NCI-H187 (cell line): Measurements from ENCODE around the gene LBX1.

Experiments
- DNase-seq, 2 experiments: peaks; one replicate each; lab custom pipeline; 2025; lab: John Stamatoyannopoulos, UW

LBX1 gene

DNA sequence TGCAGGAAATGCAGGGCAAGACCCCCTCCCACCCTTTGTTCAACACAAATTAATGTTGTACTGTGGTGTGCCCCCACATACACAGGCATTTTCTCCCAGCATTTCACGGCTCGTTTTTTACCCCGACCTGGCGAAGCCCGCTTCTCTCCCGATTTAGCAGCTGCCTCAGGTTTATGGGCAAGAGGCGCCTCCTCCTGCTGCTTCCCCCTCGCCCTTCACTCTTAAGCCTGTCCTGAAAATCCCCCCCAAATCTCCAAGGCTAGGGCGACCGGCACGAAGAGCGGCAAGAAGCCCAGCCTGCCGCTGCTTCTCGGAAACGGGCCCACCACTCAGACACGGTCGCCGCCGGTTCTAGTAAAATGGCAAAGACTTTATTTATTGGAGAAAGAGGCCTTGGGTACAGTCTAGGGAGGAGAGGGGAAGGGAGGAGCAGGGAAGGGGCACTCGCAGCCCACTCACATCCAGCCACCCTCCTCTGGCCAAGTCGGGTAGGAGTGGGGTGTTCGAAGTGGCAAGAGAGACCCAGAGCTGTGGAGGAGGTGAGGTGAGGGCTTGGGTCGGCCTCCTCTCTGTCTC lies 3.3 kb downstream of the LBX1 start:
- no peak for DNase-seq

DNA sequence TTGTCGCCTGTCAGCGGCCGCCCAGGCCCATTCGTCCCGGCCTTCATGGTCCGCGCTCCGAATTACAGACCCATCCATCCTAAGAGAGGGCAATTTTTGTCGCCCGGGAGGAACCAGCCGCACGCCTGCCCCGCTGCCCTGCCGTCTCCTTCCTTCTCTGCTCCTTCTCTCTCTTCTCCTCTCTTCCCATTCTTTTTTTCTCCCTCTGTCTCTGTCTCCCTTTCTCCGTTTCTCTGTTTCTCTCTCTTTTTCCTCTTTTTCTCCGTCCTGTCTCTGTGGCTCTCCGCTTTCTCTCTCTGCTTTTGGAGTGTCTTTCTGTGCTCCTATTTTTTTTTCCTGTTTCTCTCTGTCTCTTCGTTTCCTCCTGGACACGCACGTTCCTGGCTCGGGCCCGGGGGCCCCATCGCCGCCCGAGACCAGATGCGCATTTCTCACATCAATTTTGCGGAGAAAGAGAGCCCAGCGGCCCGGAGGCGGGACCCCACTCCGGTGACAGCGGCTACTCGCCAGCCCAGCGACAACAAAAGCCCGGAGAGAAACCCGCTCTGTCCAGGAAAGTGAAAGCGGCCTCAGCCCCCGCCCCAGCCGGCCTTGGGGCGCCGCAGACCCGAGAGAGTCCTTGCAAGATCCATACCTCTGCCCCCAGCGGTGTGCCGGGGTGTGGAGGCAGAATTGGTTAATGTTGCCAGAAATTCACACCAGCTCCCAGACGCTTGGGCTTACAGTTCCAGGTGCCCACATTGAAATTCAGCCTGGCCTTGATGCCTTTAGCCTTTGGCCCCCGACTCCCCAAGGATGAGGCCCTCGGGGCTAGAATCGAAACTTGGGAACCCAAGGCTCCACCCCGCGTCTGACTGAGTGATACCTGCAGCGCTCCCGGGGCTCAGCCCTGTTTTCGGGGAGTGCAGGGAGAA lies 4.1 kb downstream of the LBX1 start:
- DNase-seq = no peak

DNA sequence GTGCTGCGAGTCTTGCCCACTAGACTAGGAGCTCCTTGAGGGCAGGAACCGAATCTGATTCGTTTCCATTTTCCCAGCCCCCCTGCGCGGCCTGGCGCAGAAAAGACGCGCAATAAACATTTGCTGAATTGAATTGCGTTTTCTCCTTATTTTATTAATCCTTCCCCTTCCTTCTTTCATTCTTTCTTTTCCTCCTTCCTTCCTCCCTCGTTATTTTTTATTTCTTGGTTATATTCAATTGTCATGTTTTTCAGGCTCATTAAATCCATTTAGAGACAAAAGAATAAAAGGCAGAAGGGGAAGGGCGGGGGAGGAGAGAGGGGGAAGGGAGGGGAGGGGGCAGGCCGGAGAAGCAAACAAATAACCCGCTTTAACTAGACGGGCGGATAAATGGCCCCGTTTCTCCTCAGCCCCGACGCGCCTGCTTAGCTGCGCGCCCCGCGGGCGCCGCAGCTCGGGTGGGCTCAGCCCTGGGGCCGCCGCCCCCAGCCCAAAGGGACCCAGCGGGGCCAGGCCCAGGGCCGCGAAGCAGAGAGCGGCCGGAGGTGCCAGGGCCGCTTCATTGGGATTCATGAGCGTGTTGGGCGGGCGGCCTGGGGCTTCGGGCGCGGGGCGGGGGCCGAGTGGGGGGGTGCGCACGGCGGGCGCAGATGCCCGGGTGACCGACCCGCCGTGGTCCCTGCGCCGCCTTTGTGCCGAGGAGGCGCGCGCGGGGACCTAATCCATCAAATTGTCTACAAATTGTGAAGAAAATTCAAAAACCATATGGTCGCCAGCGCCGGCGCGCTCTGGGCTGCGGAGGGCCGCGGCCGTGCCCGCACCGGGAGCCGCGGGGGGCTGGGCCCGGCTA lies 5.0 kb downstream of the LBX1 start:
- no peak for DNase-seq

DNA sequence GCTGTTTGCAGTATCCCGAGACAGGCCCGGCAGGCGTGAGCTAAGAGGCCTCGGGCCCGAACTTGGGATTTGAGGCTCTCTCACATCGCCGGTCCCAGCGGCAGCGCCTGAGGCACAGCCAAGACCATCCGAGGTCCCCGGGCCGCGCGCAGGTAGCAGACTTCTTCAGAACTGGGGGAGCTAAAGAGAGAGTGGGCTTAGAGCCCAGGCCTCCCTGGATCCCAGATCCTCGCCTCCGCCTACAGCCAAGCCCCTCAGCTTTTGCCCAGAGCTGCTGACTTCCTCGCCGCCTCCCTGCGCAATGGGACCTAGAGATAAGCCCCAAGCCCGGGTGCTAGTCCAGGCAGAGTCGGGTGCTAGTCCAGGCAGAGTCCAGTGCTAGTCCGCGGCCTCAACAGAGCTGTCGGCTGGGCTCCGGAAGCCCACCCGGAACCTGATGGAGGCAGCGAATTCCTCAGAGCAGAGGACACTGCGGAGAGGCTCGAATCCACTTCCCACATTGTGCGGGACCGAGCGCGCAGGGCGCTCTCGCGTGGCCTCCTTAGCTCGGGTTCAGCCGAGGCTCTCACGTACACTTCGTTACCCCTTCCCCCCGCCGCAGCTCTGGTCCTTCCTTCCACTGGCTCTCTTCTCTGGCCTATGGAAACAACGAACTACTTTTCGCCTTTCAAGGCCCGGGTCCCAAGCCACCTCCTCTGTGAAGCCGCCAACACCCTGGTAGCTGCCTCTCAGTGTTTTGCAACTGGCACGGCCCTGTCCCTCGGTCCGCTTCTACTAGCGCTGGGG lies 5.8 kb downstream of the LBX1 start:
- no peak for DNase-seq

DNA sequence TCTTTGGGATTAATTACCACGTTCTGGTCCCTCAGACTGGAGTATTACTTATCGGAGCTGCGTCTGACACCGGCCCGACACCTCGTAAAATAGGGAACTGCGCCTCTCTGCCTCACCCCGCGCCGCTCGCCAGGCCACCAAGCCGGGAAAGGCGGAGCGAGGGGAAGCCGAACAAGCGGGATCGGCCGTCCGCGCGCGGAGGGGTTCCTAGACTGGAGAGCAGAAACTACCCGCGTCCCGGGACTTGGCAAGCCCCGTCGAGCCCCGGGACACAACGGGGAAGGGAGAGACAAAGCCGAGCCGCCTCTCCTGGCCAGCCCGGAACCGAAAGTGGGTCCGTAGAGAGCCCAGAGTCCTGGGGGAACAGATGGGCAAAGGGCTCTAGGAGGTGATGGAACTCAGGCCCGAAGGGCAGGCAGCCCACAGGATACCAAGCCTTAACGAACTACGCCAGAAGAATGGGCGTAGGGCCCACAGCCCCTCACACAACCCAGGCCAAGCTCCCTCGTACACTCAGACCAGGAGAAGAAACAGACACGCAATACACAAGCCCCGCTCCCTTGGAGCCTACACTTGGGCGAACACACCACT lies 6.5 kb downstream of the LBX1 start:
- DNase-seq = no peak

DNA sequence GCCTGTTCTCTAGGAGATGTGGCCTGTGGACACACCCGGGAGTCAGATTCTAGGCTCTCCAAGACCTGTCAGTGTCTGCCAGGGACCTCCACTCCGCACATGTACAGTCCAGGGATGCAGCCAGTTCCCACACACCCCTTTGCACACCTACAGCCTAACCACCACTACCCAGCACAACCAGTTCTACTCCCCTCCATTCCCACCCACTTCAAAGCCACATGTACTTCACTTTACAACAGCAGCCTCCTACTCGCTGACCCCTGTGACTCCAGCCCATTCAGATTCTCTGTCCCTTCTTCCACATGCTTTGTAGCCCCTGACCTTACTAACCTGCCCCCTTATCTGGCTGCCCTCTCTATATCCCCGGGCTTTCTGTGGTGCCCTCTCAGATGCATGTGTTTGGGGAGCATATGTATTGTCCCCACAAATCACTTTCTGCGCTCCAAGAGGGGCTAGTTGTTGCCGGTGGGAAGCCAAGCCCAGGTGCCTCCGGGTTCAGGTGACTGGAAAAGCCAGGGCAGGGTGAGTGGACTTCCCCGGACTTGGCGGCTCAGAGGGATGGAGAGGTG lies 7.2 kb downstream of the LBX1 start:
- no peak for DNase-seq

DNA sequence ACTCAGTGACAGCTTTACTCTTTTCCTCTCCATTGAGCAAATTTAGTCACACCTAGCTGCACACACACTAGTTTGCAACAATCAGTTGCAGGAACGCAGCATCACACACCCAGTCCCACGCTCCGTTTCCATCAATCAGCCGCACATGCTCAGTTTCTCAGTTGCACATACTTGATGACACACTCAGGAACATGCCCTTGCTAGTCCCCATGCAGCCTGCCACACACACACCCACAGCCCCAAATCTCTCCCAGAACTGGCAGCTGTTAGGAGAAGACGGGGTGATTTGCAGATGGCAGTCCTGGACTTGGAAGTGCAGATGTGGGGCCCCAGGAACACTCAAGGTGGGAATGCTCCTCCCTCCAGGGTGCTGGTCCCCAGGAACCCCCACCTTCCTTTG lies 7.7 kb downstream of the LBX1 start:
- DNase-seq = no peak

DNA sequence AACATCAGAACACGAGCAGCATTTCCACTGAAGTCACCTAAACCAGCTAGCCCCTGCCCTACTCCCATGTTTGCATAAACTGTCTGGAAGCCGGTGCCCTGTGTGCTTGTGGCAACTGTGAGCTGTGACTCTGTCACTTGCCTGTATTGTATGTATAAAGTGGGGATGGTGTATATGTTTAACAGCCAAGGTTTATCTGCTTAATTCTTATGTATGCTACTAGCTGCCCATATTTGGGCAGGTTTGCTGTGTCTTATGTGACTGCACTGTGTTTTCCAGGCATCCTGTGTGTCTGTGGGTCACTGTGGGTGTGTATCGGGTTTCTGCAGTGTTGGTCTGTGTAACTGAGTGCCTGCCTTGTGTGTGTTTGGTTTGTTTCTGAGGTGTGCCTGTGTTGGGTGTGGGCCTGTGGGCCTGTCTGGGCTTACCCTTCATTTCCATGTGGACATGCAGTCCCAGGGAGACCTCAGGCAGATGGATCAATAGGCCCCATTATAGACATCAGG lies 9.3 kb downstream of the LBX1 start:
- no peak for DNase-seq

DNA sequence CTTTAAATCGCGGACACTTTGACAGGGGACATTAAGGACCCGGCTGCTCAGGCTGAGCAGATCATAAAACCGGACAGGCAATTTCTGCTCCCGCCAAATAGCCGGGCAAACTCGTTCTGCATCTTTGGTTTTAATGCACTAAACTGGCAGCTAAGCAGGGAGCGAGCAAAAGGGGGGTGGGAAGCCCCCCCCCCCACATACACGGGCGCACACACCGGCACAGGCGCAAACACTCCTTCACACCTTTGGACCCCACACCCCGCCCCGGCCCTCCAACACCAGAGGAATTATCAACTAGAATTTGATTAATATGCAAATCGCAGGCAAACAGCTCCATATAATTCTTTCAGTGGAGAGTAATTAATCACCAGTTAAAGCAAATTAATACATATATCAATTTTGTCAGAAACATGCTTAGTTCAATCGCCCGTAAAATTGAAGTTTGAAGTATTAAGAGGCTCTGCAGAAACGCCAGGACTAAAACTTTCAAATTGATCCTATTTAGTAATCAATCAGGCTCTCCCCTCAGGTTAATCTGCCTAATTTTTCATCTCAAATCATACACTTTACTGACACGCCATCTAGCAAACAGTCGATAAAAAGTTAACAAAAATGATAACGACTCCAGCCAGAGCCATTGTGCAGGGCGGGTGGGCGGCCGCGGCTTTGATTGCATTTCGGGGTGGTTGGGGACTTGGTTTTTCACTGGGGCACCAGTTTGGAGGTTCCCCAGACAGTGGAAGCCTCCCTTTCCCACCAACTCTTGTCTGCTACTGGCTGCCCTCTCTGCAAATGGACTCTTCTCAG lies 9.9 kb downstream of the LBX1 start:
- no peak for DNase-seq

DNA sequence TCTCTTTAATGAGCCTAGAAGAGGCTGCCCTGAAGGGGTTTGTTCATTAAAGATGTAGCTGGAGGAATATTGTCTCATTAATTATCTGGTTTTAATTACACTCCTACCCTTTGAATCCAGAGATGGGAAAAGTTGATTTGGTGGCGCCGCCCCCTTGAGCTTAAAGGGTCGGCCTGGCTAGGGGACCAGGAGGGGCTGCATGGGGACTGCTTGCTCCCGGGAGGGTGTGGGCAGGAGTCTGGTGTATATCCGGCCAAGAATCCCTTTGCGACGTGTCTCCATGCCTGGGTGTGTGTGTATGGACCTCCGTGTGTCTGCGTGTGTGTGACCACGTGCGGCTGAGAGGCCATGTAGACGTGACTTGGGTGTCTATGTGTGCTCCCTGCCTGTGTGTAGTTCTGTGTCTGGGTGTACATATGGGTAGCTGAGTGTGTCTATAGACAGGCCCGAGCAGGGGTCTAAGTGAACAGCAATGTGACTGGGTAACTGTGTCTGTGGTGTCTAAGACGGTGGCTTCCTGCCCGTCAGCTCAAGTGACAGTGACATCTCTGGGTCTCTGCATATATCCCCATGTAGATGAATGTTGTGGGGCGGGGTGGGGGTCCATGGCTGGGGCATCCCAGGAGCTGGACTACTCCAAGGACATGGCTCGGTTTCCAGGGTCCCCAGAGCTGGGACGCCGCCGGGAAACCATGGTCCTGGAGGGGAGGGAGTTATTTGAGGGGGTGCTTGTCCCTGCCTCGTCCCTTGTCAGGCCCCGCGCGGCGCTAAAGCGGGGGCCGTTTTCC lies 10.7 kb downstream of the LBX1 start:
- no peak for DNase-seq

DNA sequence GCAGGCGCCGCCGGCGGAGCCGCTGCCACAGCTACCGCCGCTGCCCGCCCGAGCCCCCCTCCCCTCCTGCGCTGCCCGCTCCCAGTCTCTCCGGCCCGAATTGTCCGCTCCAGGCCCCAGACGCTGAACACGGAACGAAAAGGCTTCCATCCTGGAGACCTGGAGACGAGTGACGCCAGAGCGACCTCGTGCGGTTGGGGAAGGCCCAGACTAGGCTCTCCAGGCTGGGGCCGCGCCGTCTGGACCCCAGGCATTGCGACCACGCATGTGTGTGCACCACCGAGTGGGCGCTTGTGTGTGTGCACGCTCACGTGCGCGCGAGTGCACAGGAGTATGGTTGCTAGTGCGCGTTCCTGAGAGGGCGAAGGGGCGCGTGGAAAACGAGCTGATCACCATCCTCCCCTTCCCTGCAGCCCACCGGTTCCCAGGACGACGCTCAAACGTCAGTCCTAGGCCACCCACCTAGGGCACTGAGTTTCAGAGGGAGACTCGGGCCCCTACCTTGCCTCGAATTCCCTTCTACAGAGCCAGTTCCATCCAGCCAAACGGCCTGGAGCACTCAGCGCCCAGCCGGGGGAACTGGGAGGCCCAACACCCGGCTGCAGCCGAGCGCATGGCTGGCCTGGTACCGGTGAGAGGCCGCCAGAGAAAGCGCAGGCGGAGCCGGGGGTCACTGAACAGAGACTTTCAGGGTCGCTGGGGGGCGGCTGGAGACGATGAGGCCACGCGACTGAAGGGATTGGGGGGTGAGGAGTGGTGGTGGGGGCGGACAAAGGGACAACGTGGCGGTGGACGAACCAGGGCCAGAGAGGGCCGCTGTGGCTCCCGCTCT lies 11.6 kb downstream of the LBX1 start:
- DNase-seq = no peak

DNA sequence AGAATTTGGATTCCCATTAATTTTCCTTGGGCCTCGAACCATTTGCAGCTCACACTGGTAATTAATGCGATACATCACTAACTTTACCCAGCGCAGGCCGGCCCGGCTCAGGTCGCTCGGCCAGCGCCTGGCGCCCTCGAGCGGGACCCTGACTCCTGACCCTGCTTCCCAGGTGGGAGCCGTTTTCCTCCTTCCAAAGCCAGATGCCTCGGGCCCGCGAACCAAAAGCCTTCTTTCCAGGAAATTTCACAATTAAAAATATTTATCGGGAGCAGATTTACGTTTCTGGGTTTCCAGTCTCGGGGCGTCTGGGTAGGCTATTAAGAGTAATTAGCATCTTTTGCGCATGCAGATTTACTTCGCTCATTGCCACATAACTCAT lies 12.2 kb downstream of the LBX1 start:
- no peak for DNase-seq

DNA sequence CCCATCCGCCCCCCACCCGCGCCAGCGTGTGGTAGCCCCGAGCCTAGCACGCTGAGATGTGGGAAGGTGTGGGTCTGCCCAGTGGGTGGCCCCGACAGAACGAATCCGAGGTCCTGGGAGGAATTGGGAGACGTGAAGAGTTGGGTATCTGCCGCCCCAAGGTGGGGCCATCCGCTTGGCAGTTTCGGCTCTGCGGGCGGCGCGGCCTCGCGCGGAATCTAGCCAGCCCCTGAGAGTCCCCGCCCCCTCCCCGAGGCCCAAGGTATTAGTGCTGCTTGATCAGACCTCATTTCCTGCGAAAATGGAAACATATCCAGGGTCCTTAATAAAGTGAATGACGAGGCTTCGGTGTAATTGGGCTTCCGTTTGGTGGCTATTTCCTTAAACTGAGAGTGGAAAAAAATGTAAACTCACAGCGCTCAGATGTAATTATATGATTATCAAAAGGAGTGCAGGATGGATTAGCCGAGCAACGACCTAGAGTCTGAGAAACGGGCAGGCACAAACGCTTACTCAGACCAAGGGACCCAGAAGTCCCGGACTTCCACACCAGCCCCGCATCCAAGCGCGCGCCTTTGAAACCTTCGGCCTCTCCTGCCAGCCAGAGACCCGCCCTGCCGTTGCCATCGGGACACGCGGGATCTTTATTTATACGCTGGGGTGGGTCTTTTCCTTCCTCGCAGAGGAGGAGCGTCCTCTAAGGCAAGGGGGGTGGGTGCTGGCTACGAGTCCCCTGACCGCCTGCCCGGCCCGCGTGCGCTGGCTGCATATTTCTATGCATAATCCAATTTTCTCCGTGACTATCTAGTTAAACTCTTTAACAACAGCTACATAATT lies 12.8 kb downstream of the LBX1 start:
- DNase-seq = no peak

DNA sequence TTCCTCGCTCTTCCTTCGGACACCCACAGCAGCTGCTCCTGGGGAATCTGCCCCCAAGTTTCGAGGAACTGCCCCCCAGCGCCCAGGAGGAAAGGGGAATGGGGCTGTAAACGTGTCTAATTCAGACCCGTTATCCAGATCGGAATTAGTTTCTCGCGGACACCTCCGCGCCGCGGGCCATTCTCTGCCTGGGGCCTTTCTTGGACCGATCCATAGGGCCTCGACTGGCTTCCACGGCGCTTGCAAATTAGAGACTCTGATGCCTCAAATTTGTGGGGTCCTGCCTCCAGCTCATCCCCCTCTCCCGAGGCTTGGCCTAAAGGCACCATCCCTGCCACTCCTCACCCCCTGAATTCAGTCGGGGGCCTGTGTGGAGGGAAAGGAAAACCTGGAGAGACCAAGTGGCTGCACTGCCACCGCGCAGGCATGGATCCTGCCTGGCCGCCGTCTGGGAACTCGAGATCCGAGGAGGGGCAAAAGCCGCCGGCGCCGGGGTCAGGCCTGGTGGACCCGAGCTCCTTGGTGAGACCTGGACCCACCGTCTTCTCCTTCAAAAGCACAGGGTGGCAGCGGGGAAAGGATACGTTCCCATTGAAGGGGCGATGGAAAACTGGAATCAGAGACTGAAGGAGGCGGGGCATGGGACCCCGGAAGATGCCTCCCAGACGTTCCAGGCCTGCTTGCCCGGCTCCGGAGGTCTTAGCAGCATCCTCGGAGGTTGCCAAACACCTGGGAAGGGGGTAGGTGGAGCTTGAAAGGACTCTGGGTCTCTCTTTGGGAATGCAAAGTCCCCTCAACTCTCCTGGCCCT lies 13.7 kb downstream of the LBX1 start:
- no peak for DNase-seq

DNA sequence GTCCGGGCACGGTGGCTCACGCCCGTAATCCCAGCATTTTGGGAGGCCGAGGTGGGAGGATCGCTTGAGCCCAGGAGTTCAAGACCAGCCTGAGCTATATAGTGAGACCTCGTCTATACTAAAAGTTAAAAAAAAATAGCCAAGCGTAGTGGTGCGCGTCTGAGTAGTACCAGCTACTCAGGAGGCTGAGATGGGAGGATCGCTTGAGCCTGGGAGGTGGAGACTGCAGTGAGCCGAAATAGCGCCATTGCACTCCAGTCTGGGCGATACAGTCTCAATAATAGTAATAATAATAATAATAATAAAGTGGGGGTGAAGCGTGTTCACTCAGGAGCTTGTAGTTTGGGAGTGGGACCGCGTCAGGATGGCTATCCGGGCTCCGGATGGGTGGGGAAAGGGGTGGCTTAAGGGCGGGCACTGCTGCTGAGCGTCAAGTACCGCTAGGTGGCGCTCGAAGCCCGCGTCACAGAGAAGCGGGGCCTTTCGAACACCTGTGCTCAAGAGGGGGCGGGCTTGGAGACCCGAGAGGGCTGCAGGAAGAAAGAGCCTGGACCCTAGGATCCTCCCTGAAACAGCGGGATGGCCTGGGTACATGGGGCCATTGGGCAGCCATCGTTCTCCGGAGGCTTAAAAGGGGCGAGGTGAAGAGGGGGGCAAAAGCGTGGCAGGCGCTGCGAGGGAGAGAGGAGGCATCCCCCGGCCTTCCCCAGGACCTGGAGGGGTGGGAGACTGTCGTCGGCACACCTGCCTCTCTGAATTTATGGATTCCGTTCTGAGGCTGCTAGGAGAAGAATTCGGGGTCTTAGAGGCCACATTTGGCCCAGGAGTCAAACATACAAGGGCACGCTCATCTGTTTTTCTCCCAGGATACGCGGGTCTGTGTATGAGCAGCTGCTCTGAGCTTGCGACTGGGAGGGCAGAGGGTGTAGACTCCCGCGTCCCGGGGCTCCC lies 14.5 kb downstream of the LBX1 start:
- DNase-seq = peak in 1 of 2 experiments; percentile 49
